K562 (cell line): Measurements from ENCODE around the gene DNMT1. TPM values are rescaled to one million over a fixed set of nuclear protein-coding genes. Genes with fewer than 3 reads are reported as not detected.
A peak's percentile ranks its signal among the peaks of the same experiment; 100 is the strongest.

Experiments
- BHLHE40 ChIP-seq: IDR thresholded peaks from 2 replicates; pipeline ENCODE4 v1.6.1; 2011; ENCODE audit warnings: low read length, improper control_type of control experiment
- EGR1 ChIP-seq: fragments of 450-650 bp; conservative IDR thresholded peaks from 2 replicates; pipeline ENCODE4 v1.6.1; 2017; ENCODE audit warnings: mild to moderate bottlenecking
- FOS ChIP-seq: IDR thresholded peaks from 3 replicates; pipeline ENCODE4 v1.6.1; 2011; ENCODE audit not compliant: insufficient read length; ENCODE audit errors: extremely low read depth
- FOXA3 ChIP-seq, 2 experiments: fragments of 450-650 bp in 1 of 2; sonication (generic) in 1 of 2; formaldehyde crosslinking; IDR thresholded peaks in 1 of 2; conservative IDR thresholded peaks in 1 of 2; 2 replicates each; pipeline versions ENCODE4 v1.4.0 to v1.8.0; 2020 to 2022; ENCODE audit warnings: mild to moderate bottlenecking in 2 of 2, missing genetic modification reagents in 1 of 2
- GTF2F1 ChIP-seq: IDR thresholded peaks from 2 replicates; pipeline ENCODE4 v1.6.1; 2011; ENCODE audit warnings: low read depth, low read length, improper control_type of control experiment
- HCFC1 ChIP-seq: IDR thresholded peaks from 2 replicates; pipeline ENCODE4 v1.6.1; 2012; ENCODE audit warnings: low read depth, low read length, improper control_type of control experiment
- HDAC2 ChIP-seq: fragments of 450-650 bp; IDR thresholded peaks from 2 replicates; pipeline ENCODE4 v1.6.1; 2016; ENCODE audit warnings: mild to moderate bottlenecking
- HDAC6 ChIP-seq: IDR thresholded peaks from 2 replicates; pipeline ENCODE4 v1.6.1; 2012; ENCODE audit warnings: low read depth, mild to moderate bottlenecking, control low read depth, inconsistent platforms, low read length, moderate library complexity
- HMBOX1 ChIP-seq: sonication (generic); IDR thresholded peaks from 2 replicates; pipeline ENCODE4 v1.6.1; 2016
- HNRNPH1 ChIP-seq: fragments of 200-400 bp; formaldehyde crosslinking; optimal IDR thresholded peaks from 2 replicates; pipeline ENCODE3; 2017; ENCODE audit warnings: low read depth, mild to moderate bottlenecking, low read length, moderate library complexity
- HNRNPUL1 ChIP-seq: fragments of 200-400 bp; formaldehyde crosslinking; IDR thresholded peaks from 2 replicates; pipeline ENCODE4 v1.6.1; 2017; ENCODE audit warnings: low read length
- HOXB6 ChIP-seq: fragments of 250-450 bp; sonication (Bioruptor Pico); IDR thresholded peaks from 2 replicates; pipeline ENCODE4 v1.5.1; 2022; ENCODE audit warnings: mild to moderate bottlenecking, borderline replicate concordance
- IFI16 ChIP-seq: fragments of 250-450 bp; sonication (Bioruptor Pico); IDR thresholded peaks from 2 replicates; pipeline ENCODE4 v2.1.2; 2022; ENCODE audit warnings: mild to moderate bottlenecking, inconsistent platforms
- KDM2B ChIP-seq: fragments of 250-450 bp; sonication (Bioruptor Pico); IDR thresholded peaks from 2 replicates; pipeline ENCODE4 v1.8.0; 2021; ENCODE audit warnings: mild to moderate bottlenecking, moderate library complexity
- LEF1 ChIP-seq: fragments of 450-650 bp; IDR thresholded peaks from 2 replicates; pipeline ENCODE4 v1.6.1; 2016; ENCODE audit warnings: mild to moderate bottlenecking
- MCM7 ChIP-seq, 2 experiments: fragments of 450-650 bp; IDR thresholded peaks; 2 replicates each; pipeline ENCODE4 v1.6.1; 2016 to 2018
- MED1 ChIP-seq: sonication (generic); formaldehyde crosslinking; IDR thresholded peaks from 2 replicates; pipeline ENCODE4 v1.8.1; 2023; ENCODE audit warnings: missing genetic modification reagents, borderline replicate concordance
- NRF1 ChIP-seq, 2 experiments: fragments of 450-650 bp; IDR thresholded peaks in 1 of 2; conservative IDR thresholded peaks in 1 of 2; 2 replicates each; pipeline ENCODE4 v1.6.1; 2014; ENCODE audit warnings: mild to moderate bottlenecking in 2 of 2
- PHB2 ChIP-seq: fragments of 450-650 bp; IDR thresholded peaks from 2 replicates; pipeline ENCODE4 v1.6.1; 2017; ENCODE audit warnings: low read depth
- RAD51 ChIP-seq: fragments of 450-650 bp; IDR thresholded peaks from 2 replicates; pipeline ENCODE4 v1.7.1; 2016; ENCODE audit warnings: low read depth, mild to moderate bottlenecking, borderline replicate concordance
- RBM14 ChIP-seq: fragments of 200-400 bp; formaldehyde crosslinking; IDR thresholded peaks from 2 replicates; pipeline ENCODE4 v1.6.1; 2018; ENCODE audit warnings: low read depth, mild to moderate bottlenecking, low read length, moderate library complexity, borderline replicate concordance; ENCODE audit not compliant: insufficient read depth
- THRAP3 ChIP-seq: fragments of 450-650 bp; IDR thresholded peaks from 2 replicates; pipeline ENCODE4 v1.6.1; 2016; ENCODE audit warnings: mild to moderate bottlenecking, inconsistent platforms, borderline replicate concordance
- THRB ChIP-seq: fragments of 450-650 bp; formaldehyde crosslinking; conservative IDR thresholded peaks from 2 replicates; pipeline ENCODE4 v1.4.0; 2022; ENCODE audit warnings: mild to moderate bottlenecking, missing genetic modification characterization
- TRIM24 ChIP-seq, 2 experiments: fragments of 450-650 bp; IDR thresholded peaks; 2 replicates each; pipeline ENCODE4 v1.6.1; 2016
- TSHZ1 ChIP-seq: fragments of 250-450 bp; sonication (Bioruptor Pico); IDR thresholded peaks from 2 replicates; pipeline ENCODE4 v1.4.0; 2020; ENCODE audit warnings: mild to moderate bottlenecking, moderate library complexity
- ZNF589 ChIP-seq: fragments of 200-800 bp; sonication (Bioruptor generic); IDR thresholded peaks from 2 replicates; pipeline ENCODE4 v1.6.1; 2016; ENCODE audit warnings: low read depth, missing genetic modification characterization, missing compliant biosample characterization
- polyA plus RNA-seq, 8 experiments: library from polyadenylated mRNA; depleted of rRNA in 4 of 8; stranded (reverse) in 5 of 8; unstranded in 3 of 8; fragments of >200 nt; fragmentation: Nextera tagmentation in 2 of 8; fragmentation: Illumina TruSeq in 1 of 8; extraction: Ambion mirVana in 2 of 8; extraction: Trizol in 1 of 8; gene quantifications; 2 replicates each; pipeline versions ENCODE4 v1.2.1 to v1.2.3, GENCODE V29; 2011 to 2014; ENCODE audit warnings: inconsistent platforms in 1 of 8, missing spikeins in 1 of 8
- total RNA-seq, 7 experiments: library from RNA; depleted of rRNA in 6 of 7; stranded (reverse); fragments of >200 nt in 6 of 7; fragmentation: Illumina TruSeq in 2 of 7; extraction: Trizol in 2 of 7; gene quantifications; 2 replicates each; pipeline versions ENCODE4 v1.2.1 to v1.2.3, GENCODE V29; 2011 to 2021; ENCODE audit warnings: low replicate concordance in 1 of 7

The DNMT1 gene
- total and polyA plus RNA-seq, 9 of the 15 experiments (the other 6 are each of a cell fraction or from before 2014, with no cell fraction given) = 80.1 to 271 (median 121) TPM

GRCh38 chr19:10106100-10106936 is 88.4 kb downstream of the DNMT1 start, which contains the start of gene PPAN (continued):
- TF ChIP-seq TSHZ1 (no peak), FOXA3 (CRISPR knock-in tag; conservative IDR thresholded peaks at IDR 0.05 in 1 of 2, IDR thresholded peaks at IDR 0.05 in 1 of 2) (no peak), FOS (no peak), HMBOX1 (no peak), KDM2B (no peak), RBM14 (no peak), MED1 (CRISPR knock-in tag) (no peak), PHB2 (no peak), LEF1 (no peak), TRIM24 (IDR thresholded peaks at IDR 0.05) (no peak), HDAC2 (peak; percentile 76), THRAP3 (no peak), NRF1 (conservative IDR thresholded peaks at IDR 0.05 in 1 of 2, IDR thresholded peaks at IDR 0.05 in 1 of 2) (peak; percentile 95 to 96), MCM7 (IDR thresholded peaks at IDR 0.05) (no peak), HNRNPUL1 (no peak), THRB (CRISPR knock-in tag) (no peak), RAD51 (no peak), HOXB6 (CRISPR knock-in tag) (no peak), HNRNPH1 (no peak), IFI16 (CRISPR knock-in tag) (no peak), EGR1 (peak; percentile 42), BHLHE40 (peak; percentile 66), ZNF589 (no peak), HCFC1 (peak; percentile 89), HDAC6 (no peak), GTF2F1 (no peak)
